ENCODE measurements around the gene THRAP3.
"Not testable (repeated sequence)": the region's sequence is repeated elsewhere in the genome, so short reads cannot be mapped to it uniquely, and the experiment has no call there.

THRAP3 gene

DNA sequence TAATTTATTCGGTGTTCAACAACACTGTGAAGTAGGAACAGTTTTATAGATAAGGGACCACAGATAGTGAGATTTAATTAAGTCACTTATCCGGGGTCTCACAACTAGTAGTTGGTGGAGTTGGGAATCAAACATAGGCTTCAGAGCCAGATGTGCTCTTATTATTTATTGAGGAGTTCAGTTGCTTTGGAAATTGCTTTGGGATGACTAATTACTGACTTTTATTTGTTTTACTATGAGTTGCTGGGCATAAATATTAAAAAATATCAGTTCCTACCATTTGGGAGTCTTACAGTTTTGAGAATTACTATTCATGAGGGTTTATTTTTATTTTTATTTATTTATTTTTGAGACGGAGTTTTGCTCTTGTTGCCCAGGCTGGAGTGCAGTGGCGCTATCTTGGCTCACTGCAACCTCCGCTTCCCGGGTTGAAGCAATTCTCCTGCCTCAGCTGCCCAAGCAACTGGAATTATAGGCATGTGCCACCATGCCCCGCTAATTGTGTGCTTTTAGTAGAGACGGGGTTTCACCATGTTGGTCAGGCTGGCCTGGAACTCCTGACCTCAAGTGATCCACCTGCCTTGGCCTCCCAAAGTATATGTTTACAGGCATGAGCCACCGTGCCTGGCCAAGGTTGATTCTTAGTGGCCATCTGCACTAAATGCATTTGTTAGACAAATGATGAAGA is 27.7 kb downstream of the THRAP3 start:
- no peak for DNase-seq

DNA sequence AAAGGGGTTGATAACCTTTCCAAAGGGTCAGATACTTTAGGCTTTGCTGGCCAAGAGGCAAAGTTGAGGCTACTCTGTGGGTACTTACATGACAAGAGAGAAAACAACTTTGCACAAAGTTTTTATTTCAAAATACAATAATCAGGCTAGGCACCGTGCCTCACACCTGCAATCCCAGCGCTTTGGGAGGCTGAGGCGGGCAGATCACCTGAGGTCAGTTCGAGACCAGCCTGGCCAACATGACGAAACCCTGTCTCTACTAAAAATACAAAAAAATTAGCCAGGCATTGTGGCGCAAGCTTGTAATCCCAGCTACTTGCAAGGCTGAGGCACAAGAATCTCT is 28.2 kb downstream of the THRAP3 start:
- DNase-seq = not testable (repeated sequence)

DNA sequence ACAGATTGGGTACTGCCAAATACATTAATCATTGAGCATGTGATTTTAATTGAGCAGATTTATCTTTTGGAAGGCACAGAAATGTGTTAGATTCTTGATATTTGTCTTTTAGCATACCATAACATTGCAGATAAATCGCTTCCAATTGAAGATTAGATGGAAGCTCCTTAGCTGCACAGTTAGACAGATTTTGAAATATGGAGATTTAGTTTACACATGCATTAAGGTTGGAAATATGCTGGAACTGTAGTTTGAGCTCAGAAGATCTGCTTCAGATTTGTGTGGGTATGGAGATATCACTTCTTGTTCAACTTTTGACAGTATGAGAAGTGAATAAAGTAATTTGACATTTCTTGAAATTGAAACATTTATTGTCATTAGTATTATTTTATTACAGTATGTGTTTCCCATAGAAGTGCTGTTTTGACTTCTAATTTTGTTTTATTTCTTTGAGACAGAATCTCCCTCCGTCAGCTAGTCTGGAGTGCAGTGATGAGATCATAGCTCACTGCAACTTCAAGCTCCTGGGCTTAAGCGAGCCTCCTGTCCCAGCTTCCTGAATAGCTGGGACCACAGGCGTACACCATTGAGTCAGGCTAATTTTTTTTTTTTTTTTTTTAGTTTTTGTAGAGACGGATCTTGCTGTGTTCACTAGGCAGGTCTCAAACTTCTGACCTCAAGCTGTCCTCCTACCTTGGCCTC is 29.1 kb downstream of the THRAP3 start:
- DNase-seq = no peak

DNA sequence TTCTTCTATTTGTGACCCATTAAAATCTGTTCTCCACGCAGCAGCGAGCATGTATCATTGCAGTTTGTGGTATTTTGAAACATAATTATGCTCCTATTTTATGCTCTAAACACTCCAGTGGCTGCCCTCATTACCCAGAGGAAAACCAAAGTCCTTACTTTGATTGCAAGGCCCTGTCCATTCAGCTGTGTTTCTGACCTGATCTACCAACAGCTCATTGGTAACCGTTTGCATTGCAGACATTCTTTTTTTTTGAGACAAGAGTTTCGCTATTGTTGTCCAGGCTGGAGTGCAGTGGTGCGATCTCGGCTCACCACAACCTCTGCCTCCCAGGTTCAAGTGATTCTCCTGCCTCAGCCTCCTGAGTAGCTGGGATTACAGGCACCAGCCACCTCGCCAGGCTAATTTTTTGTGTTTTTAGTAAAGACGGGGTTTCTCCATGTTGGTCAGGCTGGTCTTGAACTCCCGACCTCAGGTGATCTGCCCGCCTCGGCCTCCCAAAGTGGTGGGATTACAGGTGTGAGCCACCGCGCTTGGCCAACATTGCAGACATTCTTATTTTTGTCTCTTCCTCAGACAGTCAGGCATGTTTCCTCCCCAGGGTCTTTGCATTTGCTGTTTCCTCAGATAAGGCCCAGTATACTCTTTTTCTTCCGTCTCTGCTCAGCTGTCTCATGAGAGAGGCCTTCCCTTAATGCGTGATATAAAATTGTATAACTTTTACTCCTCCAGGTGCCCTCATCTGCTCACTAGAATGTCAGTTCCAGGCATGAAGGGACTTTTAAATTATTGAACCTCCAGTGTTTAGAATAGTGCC is 32.5 kb downstream of the THRAP3 start:
- no peak for DNase-seq

DNA sequence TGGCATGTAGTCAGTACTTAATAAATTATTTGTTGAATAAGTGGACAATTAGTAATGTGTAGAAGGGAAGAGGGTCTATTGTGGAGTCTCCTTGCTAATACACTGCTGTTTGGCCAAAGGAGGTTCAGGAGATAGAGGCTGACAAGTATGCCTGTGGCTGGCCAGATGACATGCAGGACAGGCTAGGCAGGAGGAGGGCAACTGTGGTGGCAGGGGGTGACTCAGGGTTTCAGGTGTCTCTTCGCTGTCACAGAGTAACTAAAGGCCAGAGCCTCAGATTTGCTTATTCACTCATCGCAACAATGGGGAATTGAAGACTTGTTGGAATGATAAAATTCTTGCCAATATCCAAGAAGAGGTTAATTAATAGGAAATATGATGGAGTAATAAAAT is 33.1 kb downstream of the THRAP3 start:
- no peak for DNase-seq

DNA sequence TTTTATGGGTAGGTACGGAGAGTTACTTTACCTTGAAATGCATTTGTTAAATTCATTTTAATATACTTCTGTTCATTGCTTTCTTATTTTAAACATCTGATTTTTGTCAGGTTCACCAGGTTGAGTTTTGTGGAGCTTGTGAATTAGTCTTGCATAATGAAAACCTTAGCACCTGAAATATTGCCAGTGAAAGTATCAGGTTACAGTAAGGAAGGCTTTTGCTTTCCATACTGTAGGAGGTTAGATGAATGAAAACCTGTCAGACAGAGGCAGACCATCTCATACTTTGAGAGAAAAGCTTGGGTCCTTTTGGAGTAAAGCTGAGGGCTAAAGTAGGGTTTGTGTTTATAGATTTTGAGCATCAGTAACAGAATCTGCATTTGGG is 34.7 kb downstream of the THRAP3 start:
- no peak for DNase-seq

DNA sequence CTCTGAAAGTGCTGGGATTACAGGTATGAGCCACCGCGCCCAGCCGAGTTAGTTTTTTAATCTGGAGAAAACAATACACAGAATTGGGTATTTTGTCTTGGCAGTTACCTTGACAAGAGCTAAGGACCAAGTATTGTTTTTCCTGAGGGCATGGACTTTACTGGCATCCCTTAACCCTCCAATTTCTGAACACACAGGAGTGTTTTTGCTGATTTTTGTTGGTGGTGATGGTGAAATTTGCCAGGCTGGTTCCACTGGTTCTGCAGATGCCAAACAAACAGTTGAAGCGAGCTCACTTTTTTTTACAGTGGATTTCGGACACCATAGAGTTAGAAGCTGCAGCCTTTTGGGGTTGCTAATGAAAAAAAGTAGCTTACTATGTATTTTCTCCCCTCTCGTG is 44.7 kb downstream of the THRAP3 start:
- DNase-seq = no peak

DNA sequence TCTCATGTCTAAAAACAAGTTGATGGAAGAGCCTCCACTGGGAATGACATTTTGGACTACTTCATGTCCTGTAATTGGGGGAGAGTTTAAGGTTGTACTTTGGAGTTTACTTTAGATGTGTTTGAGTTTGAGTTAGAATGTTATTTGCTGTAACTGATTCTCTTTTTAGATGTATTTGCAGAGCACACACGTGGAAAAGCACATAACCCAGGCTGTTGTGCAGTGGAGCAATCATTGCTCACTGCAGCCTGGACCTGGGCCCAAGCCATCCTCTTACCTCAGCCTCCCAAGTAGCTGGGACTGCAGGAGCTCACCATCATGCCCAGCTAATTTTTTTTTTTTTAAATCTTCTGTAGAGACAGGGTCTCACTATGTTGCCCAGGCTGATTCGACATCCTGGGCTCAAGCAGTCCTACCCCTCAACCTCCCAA is 45.2 kb downstream of the THRAP3 start:
- DNase-seq = no peak

DNA sequence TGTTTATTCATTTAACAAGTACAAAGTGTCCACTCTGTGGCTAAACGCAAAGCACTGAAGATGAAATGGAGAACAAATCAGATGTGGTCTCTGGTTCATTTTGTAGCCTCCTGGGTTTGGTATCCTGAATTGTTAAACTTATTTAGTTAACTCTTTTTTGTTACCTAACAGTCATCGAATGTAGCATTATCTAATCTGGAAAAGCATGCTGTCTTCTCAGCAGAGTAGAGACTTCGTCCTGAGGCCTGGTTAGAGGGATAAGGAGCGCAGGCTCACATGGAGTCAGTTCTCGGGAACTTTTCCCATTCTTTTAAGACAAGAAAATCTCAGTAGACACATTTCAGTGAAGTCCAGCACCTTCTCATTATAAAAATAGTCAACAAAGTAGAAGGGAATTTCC is 48.8 kb downstream of the THRAP3 start:
- no peak for DNase-seq

DNA sequence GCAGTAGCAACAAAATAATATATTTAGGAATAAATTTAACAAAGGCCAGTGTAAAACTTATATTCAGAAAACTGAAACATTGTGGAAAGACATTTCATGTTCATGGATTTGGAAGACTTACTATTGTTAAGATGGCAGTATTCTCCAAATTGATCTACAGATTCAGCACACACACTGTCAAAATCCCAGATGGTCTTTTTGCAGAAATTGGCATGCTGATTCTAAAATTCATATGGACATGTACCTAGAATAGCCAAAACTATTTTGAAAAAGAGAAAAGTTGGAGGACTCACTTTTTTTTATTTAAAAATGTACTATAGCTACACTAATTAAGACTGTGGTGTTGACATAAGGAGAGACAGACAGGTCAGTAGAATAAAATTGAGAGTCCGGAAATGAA is 50.0 kb downstream of the THRAP3 start:
- no peak for DNase-seq

DNA sequence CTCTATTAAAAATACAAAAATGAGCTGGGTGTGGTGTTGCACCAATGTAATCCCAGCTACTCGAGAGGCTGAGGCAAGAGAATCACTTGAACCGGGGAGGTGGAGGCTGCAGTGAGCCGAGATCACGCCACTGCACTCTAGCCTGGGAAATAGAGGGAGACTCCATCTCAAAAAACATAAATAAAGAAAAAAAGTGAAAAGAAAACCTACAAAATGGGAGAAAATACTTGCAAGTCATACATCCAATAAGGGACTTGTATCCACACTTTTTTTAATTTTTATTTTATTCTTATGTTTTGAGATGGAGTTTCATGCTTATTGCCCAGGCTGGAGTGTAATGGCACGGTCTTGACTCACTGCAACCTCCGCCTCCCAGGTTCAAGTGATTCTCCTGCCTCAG is 52.4 kb downstream of the THRAP3 start:
- DNase-seq = no peak

DNA sequence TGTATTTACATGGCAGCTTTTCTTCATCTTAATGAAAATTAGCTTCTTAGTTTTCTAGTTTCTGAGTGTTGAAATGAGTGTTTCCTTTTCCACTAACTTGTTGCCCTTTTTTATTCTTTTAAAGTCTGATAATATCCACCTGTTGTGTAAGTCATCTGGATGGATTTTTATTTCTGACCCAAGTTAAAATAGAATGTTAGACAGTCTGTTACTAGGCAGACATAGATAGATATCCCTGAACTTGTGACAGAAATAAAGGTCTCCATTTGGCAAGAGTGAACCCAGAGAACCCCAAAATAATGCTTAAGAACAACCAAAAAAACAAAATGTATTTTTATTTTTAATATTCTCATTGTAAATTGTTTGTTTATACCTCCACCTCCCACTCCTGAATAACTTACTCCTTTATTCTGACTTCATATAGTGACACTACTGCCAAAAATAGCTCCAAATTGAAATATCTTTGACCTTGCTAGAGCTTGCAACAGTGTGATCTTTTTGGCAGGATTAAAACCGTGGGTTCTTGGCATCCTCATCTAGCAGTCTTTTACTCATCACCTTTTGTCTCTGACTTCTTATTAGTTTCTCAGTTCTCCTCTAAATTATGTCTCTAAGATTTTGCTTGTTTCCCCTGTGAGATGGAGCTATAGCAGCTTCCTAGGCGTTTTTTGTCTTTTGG is 55.0 kb downstream of the THRAP3 start:
- DNase-seq = no peak

DNA sequence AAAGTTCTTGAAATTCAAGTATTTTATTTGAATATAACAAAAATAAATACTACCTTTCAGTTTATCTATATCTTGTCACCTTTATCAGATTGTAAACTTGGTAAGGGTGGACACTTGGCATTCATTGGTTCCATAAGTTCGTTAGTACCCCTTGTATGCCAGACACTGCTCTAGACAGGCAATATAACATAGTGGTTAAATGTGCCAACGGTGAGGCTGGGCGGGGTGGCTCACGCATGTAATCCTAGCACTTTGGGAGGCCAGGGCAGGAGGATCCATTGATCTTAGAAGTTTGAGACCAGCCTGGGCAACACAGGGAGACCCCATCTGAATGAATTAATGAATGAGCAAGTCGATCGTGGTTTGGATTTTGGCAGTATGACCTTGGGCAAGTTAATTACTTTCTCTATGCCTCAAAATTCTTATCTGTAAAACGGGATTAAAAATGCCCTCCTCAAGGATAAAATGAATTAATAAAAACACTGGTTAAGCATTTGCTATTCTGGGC is 55.6 kb downstream of the THRAP3 start:
- no peak for DNase-seq

DNA sequence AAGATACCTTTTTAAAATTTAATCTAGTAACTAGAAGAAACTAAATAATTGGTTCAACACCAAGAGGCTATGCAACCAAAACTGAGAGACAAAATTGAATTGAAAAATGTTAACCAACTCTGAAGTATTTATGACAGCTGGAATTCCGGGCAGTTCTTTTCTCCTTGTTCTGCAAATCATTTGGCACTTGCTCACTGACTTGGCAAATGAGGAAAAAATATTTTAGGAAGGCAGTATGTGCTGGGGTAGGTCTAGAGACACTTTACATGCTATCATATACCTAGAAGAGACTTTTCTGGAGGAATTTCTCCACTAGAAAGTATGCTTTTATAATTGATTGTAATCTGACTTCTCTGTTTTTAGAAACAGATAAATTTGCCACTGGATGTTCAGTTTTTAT is 59.8 kb downstream of the THRAP3 start:
- DNase-seq = no peak

DNA sequence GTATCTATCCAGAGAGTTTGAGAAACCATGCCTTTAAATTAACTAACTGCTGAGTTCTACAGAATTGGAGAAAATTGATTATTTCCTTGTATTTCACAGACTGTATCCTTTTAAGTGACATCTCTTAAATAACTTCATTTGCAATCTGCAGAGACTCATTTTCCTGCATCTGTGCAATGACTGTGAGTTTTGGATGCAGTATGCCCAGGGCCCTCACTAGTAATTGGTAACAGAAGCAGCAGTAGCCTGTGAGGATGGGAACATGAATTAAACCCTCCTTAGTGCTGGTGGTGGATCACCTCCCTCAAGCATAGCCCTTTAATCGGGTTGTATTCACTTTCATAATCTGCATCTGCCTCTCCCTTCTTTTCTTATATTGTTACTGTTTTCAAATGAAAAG is 60.3 kb downstream of the THRAP3 start:
- DNase-seq = no peak

DNA sequence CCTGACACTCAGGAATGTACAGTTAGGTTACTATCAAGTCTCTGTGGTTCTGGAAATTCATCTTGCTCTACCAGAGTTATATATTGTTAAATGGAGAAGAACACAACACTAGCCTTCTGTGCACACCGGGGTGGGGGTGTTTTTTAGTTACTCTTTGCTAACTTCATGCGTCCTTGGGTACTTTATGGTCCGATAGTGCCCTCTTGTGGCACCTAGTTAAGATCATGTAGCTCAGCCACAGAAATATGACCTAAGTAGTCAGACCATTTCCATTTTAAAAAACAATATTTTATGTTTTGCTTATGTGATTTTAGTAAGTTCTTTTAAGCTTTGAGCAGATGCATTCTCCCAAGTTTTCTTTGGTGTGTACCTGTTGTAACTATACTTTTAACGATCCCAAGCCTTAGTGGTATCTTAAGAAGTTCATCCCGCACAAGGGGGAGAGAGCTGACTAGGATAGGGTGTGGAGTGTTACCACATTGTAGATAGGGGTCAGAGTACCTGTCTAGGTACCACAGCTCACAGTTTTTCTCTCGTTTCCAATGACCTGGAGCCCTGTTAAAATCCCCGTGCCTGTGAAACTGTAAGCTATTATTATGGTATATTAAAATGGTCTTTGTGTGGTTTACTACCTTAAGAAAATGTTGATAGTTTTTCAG is 61.3 kb downstream of the THRAP3 start:
- DNase-seq = peak; percentile 41

DNA sequence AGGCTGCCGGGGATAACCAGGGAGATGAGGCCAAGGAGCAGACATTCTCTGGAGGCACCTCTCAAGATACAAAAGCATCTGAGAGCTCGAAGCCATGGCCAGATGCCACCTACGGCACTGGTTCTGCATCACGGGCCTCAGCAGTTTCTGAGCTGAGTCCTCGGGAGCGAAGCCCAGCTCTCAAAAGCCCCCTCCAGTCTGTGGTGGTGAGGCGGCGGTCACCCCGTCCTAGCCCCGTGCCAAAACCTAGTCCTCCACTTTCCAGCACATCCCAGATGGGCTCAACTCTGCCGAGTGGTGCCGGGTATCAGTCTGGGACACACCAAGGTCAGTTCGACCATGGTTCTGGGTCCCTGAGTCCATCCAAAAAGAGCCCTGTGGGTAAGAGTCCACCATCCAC is 62.6 kb downstream of the THRAP3 start:
- no peak for DNase-seq

DNA sequence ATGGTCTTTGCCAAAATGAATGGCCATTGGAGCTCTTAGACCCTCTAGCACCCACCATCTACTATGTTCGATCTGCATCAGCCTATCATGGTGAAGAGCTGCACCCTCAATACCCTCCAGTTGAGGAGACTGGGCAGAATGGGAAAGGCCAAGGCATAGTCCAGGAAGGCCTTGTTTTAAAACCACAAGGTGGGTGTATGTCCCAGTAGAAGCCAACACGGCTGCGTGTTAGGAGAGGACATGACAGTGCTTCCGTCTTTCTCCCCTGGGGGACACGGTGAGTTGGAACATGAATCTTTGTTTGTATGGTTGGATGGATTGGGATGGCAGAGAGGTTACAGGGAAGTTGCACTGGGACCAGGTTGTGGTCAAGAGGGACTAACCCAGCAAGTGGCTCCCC is 63.4 kb downstream of the THRAP3 start:
- no peak for DNase-seq

DNA sequence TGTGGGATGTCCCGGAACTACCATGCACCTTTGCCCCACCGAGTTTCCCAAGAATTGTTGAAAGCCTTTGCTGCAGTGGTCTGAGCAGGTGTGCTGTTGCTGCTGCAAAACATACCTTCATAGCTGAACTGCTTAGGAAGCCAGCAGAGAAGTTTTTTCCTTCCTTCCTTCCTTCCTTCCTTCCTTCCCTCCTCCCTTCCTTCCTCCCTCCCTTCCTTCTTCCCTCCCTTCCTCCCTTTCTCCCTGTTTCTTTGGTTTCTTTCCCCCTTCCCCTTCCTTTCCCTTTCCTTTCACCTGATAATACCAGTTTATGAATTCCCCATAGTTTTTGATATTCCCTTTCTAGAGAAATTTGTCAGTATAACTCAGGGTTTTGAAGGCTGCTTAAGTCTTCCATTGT is 71.1 kb downstream of the THRAP3 start:
- DNase-seq = no peak

DNA sequence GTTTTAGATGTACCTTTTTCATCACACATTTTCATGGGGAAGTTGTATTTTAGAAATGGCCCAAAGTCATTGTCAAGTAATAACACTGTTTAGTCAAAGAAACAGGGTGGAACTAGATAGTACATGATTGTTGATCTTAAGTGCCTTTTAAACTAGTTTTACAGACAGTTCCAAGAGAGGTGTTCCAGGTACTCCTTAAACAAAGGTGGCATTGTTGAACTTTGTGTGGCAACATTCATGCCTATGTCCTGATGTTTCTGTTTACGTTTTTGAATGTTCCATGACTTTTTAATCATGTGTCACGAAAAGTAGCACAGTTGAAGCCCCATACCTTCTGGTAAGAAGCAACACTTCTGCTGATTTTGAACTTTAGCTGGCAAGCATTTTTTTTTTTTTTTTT is 72.8 kb downstream of the THRAP3 start:
- DNase-seq = no peak

DNA sequence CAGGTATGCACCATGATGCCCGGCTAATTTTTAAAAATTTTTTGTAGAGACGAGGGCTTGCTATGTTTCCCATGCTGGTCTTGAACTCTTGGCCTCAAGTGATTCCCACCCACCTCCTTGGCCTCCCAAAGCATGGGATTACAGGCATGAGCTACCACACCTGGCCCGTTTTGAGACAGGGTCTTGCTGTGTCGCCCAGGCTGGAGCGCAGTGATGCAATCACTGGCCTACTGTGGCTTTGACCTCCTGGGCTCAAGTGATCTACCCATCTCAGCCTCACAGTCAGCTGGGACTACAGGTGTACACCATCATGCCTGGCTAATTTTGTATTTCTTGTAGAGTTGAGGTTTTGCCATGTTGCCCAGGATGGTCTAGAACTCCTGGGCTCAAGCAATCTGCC is 74.4 kb downstream of the THRAP3 start:
- no peak for DNase-seq

DNA sequence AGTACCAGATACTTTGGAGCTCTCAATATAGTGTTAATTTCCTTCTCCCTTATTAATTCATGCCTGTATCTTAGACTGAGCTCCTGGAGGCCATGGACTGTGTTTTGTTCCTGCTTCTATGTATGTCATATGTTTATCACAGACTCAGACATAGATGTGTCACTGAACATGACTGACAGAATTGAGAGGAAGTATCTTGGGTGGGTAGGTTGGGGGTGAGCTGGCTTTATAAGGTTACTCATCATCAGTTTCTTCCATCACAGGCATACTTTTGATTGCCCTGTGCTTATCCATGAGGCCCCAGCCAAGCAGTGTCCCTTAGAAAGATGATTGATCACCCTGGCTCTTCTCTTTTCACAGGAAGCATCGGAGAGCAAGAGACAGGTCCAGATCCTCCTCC is 76.3 kb downstream of the THRAP3 start:
- no peak for DNase-seq

DNA sequence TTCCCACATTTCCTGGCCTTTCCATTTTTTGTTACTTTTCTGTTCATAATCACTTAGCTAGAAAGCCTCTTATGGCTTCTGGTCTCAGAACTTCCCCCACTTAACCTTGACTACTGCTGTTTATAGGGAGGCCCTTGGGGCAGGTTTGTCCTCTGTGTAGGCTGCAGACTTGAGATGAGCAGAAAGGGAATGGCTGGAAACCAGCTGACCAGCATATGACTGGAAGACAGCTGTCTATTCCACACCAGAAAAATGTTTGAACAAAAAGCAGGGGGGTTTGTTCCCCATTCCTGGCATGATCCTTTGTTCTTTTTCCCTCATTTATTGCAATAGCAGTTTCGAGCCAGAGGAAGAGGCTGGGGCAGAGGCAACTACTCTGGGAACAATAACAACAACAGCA is 77.0 kb downstream of the THRAP3 start:
- no peak for DNase-seq

All from NCI-H1092 (cell line).